Measurements from ENCODE around the gene WSB1. TPM values are rescaled to one million over a fixed set of nuclear protein-coding genes. Genes with fewer than 3 reads are reported as not detected.

The WSB1 gene
- total and polyA plus RNA-seq, 4 donors: 26.6 to 86.2 (median 45.8) TPM

DNA sequence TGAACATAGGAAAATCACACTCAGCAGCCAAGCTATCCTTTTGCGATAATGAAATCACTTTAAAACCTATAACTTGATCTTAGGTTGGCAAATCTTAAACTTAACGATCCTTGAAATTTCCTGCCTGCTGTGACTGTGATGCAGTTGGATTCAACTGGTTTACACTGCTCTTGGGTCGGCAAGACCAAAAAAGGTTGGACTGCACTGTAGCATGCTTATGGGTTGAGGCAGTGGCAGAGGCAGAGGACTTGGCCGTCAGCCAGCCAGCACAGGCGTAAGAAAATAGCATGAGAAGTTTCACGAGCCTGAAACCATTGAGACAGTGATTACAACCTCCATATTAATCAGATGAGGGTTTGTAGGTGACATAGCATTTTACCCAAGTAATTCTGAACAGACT lies 21.4 kb downstream of the WSB1 start:
- H3K36me3 ChIP-seq (ENCODE audit: control insufficient read depth in 4 of 4, insufficient read depth in 3 of 4, low read depth in 1 of 4, low read length in 3 of 4): peaks cover 14 to 59% (median 46%) of the 10 kb centered on the region in 4 donors
- peaks cover 0 to 7% (median 2%) of the 10 kb centered on the region in 4 donors for H3K4me1 ChIP-seq (ENCODE audit: control insufficient read depth in 4 of 4, insufficient read depth in 4 of 4, low read length in 3 of 4)
- no peaks in the 10 kb centered on the region for H3K27me3 ChIP-seq (ENCODE audit: control insufficient read depth in 4 of 4, insufficient read depth in 4 of 4, low read length in 3 of 4)
- 70% methylated on average over 6 of the region's 6 CpGs for WGBS
- no peak overlapping the region for H3K27ac ChIP-seq (ENCODE audit: low read depth in 1 of 2, low read length in 2 of 2)
- H3K9me3 ChIP-seq (ENCODE audit: control insufficient read depth in 4 of 4, low read length in 3 of 4): no peaks in the 10 kb centered on the region
- H3K4me3 ChIP-seq (ENCODE audit: low read depth in 1 of 3, low read length in 3 of 3): no peak overlapping the region
- DNase-seq (ENCODE audit: low spot score): no peak
- TF ChIP-seq, protein P1, sequence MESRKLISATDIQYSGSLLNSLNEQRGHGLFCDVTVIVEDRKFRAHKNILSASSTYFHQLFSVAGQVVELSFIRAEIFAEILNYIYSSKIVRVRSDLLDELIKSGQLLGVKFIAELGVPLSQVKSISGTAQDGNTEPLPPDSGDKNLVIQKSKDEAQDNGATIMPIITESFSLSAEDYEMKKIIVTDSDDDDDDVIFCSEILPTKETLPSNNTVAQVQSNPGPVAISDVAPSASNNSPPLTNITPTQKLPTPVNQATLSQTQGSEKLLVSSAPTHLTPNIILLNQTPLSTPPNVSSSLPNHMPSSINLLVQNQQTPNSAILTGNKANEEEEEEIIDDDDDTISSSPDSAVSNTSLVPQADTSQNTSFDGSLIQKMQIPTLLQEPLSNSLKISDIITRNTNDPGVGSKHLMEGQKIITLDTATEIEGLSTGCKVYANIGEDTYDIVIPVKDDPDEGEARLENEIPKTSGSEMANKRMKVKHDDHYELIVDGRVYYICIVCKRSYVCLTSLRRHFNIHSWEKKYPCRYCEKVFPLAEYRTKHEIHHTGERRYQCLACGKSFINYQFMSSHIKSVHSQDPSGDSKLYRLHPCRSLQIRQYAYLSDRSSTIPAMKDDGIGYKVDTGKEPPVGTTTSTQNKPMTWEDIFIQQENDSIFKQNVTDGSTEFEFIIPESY (IDR thresholded peaks at IDR 0.05): no peak
- TF ChIP-seq NR2F2 (IDR thresholded peaks at IDR 0.05): no peak
- TF ChIP-seq, protein P2, sequence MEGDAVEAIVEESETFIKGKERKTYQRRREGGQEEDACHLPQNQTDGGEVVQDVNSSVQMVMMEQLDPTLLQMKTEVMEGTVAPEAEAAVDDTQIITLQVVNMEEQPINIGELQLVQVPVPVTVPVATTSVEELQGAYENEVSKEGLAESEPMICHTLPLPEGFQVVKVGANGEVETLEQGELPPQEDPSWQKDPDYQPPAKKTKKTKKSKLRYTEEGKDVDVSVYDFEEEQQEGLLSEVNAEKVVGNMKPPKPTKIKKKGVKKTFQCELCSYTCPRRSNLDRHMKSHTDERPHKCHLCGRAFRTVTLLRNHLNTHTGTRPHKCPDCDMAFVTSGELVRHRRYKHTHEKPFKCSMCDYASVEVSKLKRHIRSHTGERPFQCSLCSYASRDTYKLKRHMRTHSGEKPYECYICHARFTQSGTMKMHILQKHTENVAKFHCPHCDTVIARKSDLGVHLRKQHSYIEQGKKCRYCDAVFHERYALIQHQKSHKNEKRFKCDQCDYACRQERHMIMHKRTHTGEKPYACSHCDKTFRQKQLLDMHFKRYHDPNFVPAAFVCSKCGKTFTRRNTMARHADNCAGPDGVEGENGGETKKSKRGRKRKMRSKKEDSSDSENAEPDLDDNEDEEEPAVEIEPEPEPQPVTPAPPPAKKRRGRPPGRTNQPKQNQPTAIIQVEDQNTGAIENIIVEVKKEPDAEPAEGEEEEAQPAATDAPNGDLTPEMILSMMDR (IDR thresholded peaks at IDR 0.05; ENCODE audit: low read depth, low read length, missing input control): no peak
- TF ChIP-seq FOXA2 (IDR thresholded peaks at IDR 0.05): no peak
- no peak for TF ChIP-seq HNF4A (conservative IDR thresholded peaks at IDR 0.05)
- TF ChIP-seq SP1 (IDR thresholded peaks at IDR 0.05): no peak
- TF ChIP-seq RAD21 (IDR thresholded peaks at IDR 0.05): no peak
- no peak for TF ChIP-seq ATF3 (IDR thresholded peaks at IDR 0.05)
- no peak for TF ChIP-seq YY1 (IDR thresholded peaks at IDR 0.05)
- no peak for TF ChIP-seq RXRA (IDR thresholded peaks at IDR 0.05)
- TF ChIP-seq, protein P3, sequence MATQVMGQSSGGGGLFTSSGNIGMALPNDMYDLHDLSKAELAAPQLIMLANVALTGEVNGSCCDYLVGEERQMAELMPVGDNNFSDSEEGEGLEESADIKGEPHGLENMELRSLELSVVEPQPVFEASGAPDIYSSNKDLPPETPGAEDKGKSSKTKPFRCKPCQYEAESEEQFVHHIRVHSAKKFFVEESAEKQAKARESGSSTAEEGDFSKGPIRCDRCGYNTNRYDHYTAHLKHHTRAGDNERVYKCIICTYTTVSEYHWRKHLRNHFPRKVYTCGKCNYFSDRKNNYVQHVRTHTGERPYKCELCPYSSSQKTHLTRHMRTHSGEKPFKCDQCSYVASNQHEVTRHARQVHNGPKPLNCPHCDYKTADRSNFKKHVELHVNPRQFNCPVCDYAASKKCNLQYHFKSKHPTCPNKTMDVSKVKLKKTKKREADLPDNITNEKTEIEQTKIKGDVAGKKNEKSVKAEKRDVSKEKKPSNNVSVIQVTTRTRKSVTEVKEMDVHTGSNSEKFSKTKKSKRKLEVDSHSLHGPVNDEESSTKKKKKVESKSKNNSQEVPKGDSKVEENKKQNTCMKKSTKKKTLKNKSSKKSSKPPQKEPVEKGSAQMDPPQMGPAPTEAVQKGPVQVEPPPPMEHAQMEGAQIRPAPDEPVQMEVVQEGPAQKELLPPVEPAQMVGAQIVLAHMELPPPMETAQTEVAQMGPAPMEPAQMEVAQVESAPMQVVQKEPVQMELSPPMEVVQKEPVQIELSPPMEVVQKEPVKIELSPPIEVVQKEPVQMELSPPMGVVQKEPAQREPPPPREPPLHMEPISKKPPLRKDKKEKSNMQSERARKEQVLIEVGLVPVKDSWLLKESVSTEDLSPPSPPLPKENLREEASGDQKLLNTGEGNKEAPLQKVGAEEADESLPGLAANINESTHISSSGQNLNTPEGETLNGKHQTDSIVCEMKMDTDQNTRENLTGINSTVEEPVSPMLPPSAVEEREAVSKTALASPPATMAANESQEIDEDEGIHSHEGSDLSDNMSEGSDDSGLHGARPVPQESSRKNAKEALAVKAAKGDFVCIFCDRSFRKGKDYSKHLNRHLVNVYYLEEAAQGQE (IDR thresholded peaks at IDR 0.05): no peak
- no peak for TF ChIP-seq GABPA (IDR thresholded peaks at IDR 0.05 in 1 of 2, conservative IDR thresholded peaks at IDR 0.05 in 1 of 2)
- no peak for TF ChIP-seq HNF4G (IDR thresholded peaks at IDR 0.05)
- no peak overlapping the region for H3K9ac ChIP-seq (ENCODE audit: low read depth in 1 of 2, low read length in 2 of 2)

- H3K27ac ChIP-seq (ENCODE audit: low read depth in 1 of 2, low read length in 2 of 2): no peak overlapping the region
- 87% methylated on average over 7 of the region's 7 CpGs for WGBS
- H3K4me3 ChIP-seq (ENCODE audit: low read depth in 1 of 3, low read length in 3 of 3): no peak overlapping the region
- H3K9ac ChIP-seq (ENCODE audit: low read depth in 1 of 2, low read length in 2 of 2): no peak overlapping the region
- H3K9me3 ChIP-seq (ENCODE audit: control insufficient read depth in 4 of 4, low read length in 3 of 4): no peaks in the 10 kb centered on the region
- no peaks in the 10 kb centered on the region for H3K27me3 ChIP-seq (ENCODE audit: control insufficient read depth in 4 of 4, insufficient read depth in 4 of 4, low read length in 3 of 4)
- H3K4me1 ChIP-seq (ENCODE audit: control insufficient read depth in 4 of 4, insufficient read depth in 4 of 4, low read length in 3 of 4): peaks cover 0 to 7% (median 2%) of the 10 kb centered on the region in 4 donors
- no peak for DNase-seq (ENCODE audit: low spot score)
- H3K36me3 ChIP-seq (ENCODE audit: control insufficient read depth in 4 of 4, insufficient read depth in 3 of 4, low read depth in 1 of 4, low read length in 3 of 4): peaks cover 13 to 53% (median 42%) of the 10 kb centered on the region in 4 donors
- TF ChIP-seq, protein P1 (IDR thresholded peaks at IDR 0.05): no peak
- TF ChIP-seq, protein P4, sequence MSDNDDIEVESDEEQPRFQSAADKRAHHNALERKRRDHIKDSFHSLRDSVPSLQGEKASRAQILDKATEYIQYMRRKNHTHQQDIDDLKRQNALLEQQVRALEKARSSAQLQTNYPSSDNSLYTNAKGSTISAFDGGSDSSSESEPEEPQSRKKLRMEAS (IDR thresholded peaks at IDR 0.05): no peak
- TF ChIP-seq, protein P2 (IDR thresholded peaks at IDR 0.05; ENCODE audit: low read depth, low read length, missing input control): no peak
- TF ChIP-seq FOXA2 (IDR thresholded peaks at IDR 0.05): no peak
- TF ChIP-seq RXRA (IDR thresholded peaks at IDR 0.05): no peak
Observed at GRCh38 chr17:27315796-27316465, 22.0 kb downstream of the WSB1 start.

Measured in liver (tissue), 9 donors.